SIG-M5 (cell line): Measurements from ENCODE around the gene RARB.

Experiments
- DNase-seq: peaks from one replicate; lab custom pipeline; 2025; lab: John Stamatoyannopoulos, UW

Gene RARB

GRCh38 chr3:25448750-25449692, 21.0 kb downstream of the RARB start:
- no peak for DNase-seq

DNA sequence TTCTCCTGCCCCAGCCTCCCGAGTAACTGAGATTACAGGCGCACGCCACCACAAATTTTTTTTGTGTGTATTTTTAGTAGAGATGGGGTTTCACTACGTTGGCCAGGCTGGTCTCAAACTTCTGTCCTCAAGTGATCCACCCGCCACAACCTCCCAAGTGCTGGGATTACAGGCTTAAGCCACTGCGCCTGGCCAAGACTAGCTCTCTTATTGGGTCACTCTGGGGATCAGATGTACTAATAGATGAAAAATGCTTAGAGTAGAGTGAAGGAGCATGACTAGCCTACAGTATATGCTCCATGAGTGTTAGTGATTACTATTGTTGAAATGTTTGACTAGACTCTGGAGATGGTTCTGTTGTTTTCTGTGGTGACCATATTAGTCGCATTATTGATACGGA, 21.8 kb downstream of the RARB start:
- no peak for DNase-seq

GRCh38 chr3:25452192-25452591, 24.1 kb downstream of the RARB start:
- no peak for DNase-seq

- no peak for DNase-seq
These were observed 24.7 kb downstream of the RARB start for GRCh38 chr3:25452740-25453139.

DNA sequence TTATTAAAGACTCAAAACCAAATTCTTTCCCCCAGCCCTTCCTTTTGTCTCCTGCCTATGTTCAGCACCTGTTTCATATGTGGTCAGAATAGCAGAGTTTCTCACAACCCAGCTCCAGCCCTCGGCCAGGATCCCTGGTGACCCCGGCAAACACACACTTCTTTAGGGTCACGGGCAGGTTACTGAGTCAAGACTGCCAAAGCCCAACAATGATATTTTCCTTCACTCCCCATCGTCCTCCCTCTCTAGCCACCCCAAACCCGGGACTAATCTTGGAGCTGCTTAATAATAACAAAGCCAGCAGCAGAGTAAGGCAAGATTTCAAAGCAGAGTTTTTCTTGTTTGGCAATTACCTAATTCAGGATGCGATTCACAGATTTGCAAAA, 25.5 kb downstream of the RARB start:
- no peak for DNase-seq

DNA sequence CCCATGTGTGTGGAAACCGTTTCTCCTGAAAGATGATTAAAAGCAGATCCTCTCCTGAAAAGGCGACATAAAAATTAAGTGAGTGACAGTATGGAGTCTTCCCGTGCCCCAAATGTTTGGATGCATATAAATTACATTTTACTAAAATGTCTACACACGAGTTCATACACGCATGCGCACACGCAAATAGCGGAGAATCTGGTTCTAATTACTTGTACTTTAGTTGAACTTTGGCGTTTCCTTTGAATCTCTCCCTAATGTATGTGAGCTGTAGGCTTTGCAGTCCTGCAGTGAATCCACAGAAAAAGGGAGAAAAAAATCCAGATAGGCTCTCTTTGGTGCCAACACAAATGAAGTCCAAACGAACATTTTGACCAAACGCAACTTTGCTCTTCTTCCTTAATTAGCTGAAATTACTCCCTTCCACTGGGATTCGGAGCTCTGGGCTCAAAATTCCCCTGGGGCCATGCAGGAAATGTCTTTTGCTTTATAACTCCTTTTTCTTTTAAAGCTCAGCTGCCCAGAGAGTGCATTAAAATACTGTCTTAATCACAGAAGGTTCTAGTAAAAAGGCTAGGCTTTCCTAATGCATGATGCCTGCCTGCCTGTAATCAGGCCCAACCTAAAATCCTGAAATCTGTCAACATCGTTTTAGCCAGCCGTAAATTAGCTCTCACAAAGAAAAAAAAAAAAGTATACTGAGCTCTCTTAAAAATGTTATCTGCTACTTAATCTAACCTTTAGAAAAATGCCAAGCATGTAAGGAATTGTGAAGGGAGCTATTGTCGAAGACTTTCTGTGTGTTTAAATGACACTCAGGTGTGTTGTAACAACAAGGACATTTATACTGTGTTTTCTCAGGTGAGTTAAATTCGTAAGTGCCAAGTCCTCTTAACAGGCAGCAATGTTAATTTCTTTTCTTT, 26.2 kb downstream of the RARB start:
- DNase-seq = no peak

DNA sequence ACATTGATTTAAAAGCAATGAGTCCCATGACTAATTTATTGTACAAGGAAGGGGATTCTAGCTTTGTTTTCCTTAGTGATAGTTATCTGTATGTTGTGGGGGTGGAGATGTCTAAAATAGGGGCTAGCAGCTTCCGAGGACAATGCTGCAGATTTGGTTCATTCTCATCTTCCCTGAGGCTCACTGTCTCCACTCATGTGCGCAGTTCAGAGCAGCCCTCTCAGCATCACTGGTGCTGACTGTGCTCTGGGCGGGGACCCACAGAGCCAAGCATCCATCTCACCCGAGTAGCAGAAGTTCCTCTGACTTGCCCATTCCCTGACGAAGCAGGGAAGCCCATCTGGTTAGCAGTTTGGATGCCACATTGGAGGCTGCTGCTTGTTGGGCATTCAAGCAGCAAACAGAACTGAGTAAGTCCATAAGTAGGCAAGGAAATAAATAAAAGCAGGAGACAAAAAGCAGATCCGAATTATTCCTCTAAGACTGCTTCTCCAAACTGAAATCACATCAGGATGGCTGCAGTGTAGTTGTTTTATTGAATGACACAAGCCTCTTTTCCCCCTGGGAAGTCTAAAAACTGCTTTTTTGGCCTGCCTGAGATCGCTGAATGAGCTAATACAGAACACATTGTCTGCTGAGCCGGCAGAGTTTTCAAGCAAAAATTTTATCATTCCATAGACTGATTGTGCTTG, 27.5 kb downstream of the RARB start:
- DNase-seq = no peak

DNA sequence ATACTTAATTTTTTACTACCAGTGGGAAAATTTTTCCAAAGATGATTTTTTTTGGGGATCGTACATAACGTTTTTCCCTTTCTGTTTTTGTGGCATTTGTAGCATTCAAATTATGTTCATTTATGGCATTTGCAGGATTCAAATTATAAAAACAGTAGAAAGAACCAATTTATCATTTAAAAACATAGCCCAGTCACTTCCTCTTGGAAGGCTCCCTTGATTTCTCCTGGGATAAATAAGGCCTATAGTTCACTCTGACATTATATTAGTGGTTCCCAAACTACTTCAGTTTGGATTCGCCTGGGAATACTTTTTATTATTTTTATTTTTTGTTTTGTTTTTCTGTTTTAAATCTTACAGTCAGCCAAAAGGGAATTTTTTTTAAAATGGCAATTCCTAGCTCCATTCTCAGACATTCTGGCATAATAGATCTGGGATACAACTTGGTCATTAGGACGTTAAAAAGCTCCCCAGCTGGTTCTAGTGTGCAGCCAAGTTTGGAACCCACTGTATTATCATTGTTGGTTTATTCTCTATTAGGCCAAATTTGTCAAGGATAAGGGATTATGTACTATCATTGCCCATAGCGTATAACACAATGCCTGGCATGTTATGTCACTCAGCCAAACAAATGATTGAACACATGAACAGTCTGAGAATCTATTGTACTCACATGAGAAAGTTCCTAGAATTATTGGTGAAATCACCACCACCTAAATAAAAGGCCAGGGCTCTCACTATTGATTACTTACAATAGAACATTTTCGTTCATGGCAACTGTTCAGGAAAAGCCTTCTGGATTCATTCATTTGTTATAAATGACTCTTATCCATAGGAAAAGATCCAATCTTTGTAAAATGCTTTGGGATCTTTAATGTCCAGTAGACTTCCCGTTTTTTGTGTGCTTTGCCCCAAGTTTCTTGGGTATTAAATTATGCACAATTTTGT, 28.9 kb downstream of the RARB start:
- no peak for DNase-seq

GRCh38 chr3:25457671-25458419, 29.8 kb downstream of the RARB start:
- no peak for DNase-seq

DNA sequence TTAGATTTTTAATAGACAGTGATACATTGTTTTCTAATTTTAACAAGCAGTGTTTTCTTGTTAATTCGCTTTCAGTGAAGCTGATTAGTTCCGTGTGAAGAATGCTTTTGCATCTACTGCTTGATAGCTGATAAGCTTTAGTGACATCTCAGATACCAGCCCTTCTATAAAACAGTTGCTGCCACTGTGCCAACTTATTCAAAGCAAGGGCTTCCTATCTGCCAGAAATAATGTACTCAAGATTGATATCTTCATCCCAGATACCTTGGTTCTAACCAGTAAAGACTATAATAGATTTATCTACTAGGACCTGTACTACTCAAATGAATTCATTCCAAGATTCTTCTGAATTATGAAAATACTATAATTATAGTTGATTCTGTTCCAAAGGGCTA, 30.4 kb downstream of the RARB start:
- DNase-seq = no peak

DNA sequence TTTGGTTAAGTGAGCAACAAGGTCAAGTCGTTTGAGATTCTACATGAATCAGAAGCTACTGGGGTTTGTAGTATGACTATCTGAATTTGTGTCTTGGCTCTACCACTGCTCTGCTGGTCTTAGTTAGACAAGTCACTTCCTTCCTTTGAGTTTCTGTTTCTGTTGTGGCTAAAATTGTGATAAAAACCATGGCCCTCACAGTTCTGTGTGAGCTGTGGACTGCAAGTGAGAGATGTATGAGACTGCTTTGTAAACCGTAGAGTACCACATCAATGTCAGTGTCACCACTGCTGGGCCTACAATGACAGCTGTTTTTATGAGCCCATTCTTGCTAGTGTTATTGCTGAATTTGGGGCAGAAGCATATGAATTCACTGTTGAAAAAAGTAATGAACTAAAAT, 32.7 kb downstream of the RARB start:
- no peak for DNase-seq

DNA sequence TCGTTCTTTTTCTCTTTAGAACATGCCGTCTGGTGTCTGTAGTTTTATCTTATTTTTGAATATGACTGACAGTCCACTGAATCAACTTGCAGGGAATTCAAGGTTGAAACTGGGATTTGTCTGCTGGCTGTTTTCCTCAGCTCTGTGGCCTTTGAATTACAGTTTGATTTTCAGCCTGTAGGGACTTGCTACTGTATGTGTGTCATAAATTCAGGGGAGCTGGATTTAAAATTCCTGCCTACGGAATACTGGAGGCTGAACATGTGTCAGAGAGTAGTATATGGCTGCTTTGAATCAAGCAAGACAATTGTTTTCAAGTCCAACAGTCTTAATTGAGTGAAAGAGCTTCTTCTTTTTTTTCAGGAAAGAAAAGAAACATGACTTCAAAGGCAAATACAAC, 33.9 kb downstream of the RARB start:
- no peak for DNase-seq

- no peak for DNase-seq
These were observed 34.4 kb downstream of the RARB start for GRCh38 chr3:25462495-25462894.

DNA sequence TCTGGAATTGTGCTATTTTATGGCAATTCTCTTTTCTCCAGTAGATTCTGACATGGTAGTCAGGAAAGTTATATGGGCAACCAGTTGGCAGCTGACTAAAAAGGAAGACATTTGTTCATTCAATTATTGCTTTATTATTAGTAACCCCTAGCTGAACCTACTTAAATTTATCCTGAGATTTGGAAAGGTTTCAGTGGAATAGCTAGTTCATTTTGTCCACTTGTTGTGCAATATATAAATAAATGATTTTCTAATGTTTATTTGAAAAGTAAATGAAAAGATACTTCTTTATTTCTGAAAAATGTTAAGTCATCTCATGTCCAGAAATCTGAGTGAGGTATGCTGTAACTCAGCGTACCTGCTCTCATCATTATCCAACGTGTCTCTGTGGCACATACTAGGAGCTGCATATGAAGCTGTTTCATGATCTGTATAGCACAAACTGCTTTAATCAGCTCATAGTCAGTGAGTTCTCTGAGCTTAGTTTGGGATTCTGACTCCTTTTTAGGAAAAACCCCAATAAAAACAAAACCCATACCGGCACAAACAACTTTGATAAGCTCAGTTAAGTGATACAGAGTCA, 35.9 kb downstream of the RARB start:
- DNase-seq = no peak

GRCh38 chr3:25465266-25465860, 37.3 kb downstream of the RARB start:
- DNase-seq = no peak

GRCh38 chr3:25468866-25469319, 40.8 kb downstream of the RARB start:
- DNase-seq = no peak

DNA sequence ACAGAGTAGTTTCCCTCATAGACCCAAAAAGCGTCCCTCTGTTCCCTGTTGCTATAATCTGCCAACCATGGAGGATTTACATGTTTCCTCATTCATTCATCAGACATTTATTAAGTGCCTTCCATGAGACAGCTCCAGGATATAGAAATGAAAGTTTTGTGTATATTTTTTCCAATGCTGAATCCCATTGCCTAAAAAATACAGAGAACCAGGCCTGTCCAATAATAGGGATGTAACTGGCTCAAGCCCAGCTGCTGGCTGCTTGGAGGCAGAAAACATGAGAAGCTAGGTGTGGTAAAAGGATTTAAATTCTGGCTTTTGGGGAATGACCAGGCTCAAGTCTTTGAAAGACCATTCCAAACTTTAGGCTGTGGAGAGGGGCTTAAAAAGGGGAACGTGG, 41.5 kb downstream of the RARB start:
- no peak for DNase-seq

DNA sequence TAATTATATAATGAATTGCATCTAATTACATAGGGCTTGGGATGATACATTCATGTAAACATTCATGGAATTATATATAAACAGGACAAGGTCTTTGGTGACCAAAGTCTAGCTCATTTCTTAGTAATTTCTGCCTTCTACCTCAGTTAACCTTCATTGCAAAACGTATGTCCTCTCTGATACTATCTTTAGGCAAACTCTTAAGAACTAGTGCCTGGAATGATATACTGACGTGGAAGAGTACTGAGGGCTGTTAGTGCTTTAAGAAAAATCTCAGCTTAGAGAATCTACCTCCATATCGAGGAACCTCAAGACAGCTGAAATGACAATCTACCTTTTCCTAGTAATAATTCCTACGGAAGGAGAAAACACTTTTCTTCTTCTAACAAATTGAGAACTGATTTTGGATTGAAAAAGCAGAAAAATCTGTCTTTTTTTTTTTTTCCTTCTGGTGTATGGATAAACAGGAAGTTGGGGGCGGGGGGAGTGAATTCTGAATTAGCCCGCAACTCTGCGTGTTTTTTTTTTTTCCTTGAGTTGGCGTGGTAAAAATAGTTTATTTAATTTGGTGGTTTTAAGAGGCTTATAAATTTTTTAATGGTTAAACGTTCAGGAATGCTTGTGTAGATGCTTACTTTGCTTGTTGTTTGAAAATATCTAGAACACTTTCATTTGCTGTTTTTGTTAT, 43.2 kb downstream of the RARB start:
- DNase-seq = no peak

DNA sequence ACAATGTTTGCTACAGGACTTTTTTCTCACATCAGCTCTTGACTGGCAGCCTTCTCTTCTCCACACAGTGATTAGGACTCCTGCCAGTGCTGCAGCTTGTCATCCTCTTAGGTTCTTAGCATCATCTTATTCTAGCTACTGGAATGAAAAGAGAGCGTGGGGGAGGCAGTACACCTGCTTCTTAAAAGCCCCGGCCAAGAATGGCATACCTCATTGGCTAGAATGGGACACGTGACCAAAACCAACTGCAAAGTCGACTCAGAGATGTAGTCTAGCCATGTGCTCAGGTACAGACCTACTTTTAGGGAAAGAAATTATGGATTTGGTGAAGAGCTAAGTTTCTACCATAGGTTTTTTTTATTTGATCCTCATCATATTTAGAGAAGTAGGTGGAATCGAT, 44.1 kb downstream of the RARB start:
- DNase-seq = no peak
